Measurements from ENCODE around the gene TMEM178B.
"Not testable (repeated sequence)": the region's sequence is repeated elsewhere in the genome, so short reads cannot be mapped to it uniquely, and the experiment has no call there.

TMEM178B gene

GRCh38 chr7:141185369-141185967 lies 111.6 kb downstream of the TMEM178B start:
- no peak for ATAC-seq

GRCh38 chr7:141189231-141189630 lies 115.4 kb downstream of the TMEM178B start:
- no peak for ATAC-seq

- no peak for ATAC-seq
Measured at GRCh38 chr7:141190495-141190894, 116.6 kb downstream of the TMEM178B start.

GRCh38 chr7:141191277-141191676 lies 117.4 kb downstream of the TMEM178B start:
- no peak for ATAC-seq

GRCh38 chr7:141193066-141193465 lies 119.2 kb downstream of the TMEM178B start:
- ATAC-seq, result no peak

- not testable (repeated sequence) for ATAC-seq
Measured at GRCh38 chr7:141195722-141196121, 121.9 kb downstream of the TMEM178B start.

GRCh38 chr7:141198194-141198958 lies 124.5 kb downstream of the TMEM178B start:
- ATAC-seq, result no peak

GRCh38 chr7:141200191-141201108 lies 126.6 kb downstream of the TMEM178B start:
- no peak for ATAC-seq

- no peak for ATAC-seq
Measured at GRCh38 chr7:141201145-141201885, 127.5 kb downstream of the TMEM178B start.

- no peak for ATAC-seq
Measured at GRCh38 chr7:141202535-141202934, 128.7 kb downstream of the TMEM178B start.

GRCh38 chr7:141203177-141203576 lies 129.3 kb downstream of the TMEM178B start:
- no peak for ATAC-seq

- ATAC-seq, result no peak
Measured at GRCh38 chr7:141203586-141203985, 129.7 kb downstream of the TMEM178B start.

GRCh38 chr7:141207661-141208060 lies 133.8 kb downstream of the TMEM178B start:
- ATAC-seq, result no peak

- ATAC-seq, result no peak
Measured at GRCh38 chr7:141208539-141208938, 134.7 kb downstream of the TMEM178B start.

- no peak for ATAC-seq
Measured at GRCh38 chr7:141209454-141209853, 135.6 kb downstream of the TMEM178B start.

- no peak for ATAC-seq
Measured at GRCh38 chr7:141210862-141211261, 137.0 kb downstream of the TMEM178B start.

GRCh38 chr7:141213226-141213625 lies 139.4 kb downstream of the TMEM178B start:
- no peak for ATAC-seq

GRCh38 chr7:141217938-141218337 lies 144.1 kb downstream of the TMEM178B start:
- no peak for ATAC-seq

GRCh38 chr7:141218941-141219340 lies 145.1 kb downstream of the TMEM178B start:
- peak in 1 of 2 donors; percentile 17 for ATAC-seq

GRCh38 chr7:141220263-141220880 lies 146.5 kb downstream of the TMEM178B start:
- no peak for ATAC-seq

GRCh38 chr7:141221007-141221612 lies 147.2 kb downstream of the TMEM178B start:
- ATAC-seq, result no peak
